HCT116 (cell line): Measurements from ENCODE around the gene RET. TPM values are rescaled to one million over a fixed set of nuclear protein-coding genes. Genes with fewer than 3 reads are reported as not detected.

Experiments used
- ATAC-seq: fragments of 200-7000 bp; cut with Tn5 transposase; 2 replicates; pipeline ENCODE4 v1.9.1; 2020; ENCODE audit warnings: mild to moderate bottlenecking, moderate library complexity
- BruUV-seq: library from RNA; stranded (reverse); fragments of 400-500 nt; replicated peaks from 2 replicates; lab custom pipeline; 2021; lab: Mats Ljungman, UMichigan
- CTCF ChIA-PET: fragments of 300-600 bp; sonication (Branson Sonifier 250); formaldehyde crosslinking; loops from one replicate; lab custom pipeline; 2021; ENCODE audit warnings: antibody characterized with exemption; lab: Charles Lee
- POLR2A ChIA-PET: fragments of 300-600, 350-600 bp; sonication (Branson Sonifier 250); formaldehyde crosslinking; loops from one replicate; lab custom pipeline; 2021; ENCODE audit warnings: antibody characterized with exemption; lab: Charles Lee
- RAD21 ChIA-PET, 2 experiments: fragments of 300-600 bp; sonication (Branson Sonifier 250); formaldehyde crosslinking; loops; one replicate each; lab custom pipeline; 2023; ENCODE audit warnings: low total read pairs in 2 of 2; ENCODE audit not compliant: uncharacterized antibody in 2 of 2, unreplicated experiment in 2 of 2, low non-redundant PET in 1 of 2; lab: Charles Lee
- DNase-seq: peaks from one replicate; pipeline ENCODE4 v3.0.0-alpha.2; 2010; ENCODE audit warnings: low read depth, low spot score
- H2AFZ ChIP-seq: fragments of 200-600 bp; shearing (Covaris generic), sonication (generic); 2 replicates; pipeline ENCODE4 v1.6.1; 2017; ENCODE audit warnings: low read depth, mixed run types, mixed read lengths, antibody characterized with exemption, low read length; ENCODE audit not compliant: poor library complexity, severe bottlenecking
- H3K27ac ChIP-seq: 2 replicates; pipeline ENCODE4 v1.5.1; 2012; ENCODE audit warnings: low read depth, low read length
- H3K27me3 ChIP-seq: fragments of 200-600 bp; sonication (generic); 2 replicates; pipeline ENCODE4 v1.6.1; 2016; ENCODE audit warnings: mixed run types, low read length, mixed read lengths; ENCODE audit not compliant: insufficient read depth
- H3K36me3 ChIP-seq, 2 experiments: fragments of 200-500 bp in 1 of 2; fragments of 200-600 bp in 1 of 2; sonication (Bioruptor generic) in 1 of 2; sonication (generic) in 1 of 2; 2 replicates each; pipeline versions ENCODE4 v1.5.1 to v1.6.1; 2014 to 2016; ENCODE audit warnings: low read length in 2 of 2, inconsistent platforms in 1 of 2, mixed read lengths in 1 of 2, mixed run types in 1 of 2; ENCODE audit not compliant: insufficient read depth in 2 of 2, control insufficient read depth in 1 of 2
- H3K4me1 ChIP-seq, 2 experiments: fragments of 200-600 bp in 1 of 2; sonication (generic) in 1 of 2; 2 replicates each; pipeline versions ENCODE4 v1.5.1 to v1.6.1; 2012 to 2017; ENCODE audit warnings: low read length in 2 of 2, inconsistent platforms in 1 of 2, mild to moderate bottlenecking in 1 of 2, mixed read lengths in 1 of 2, mixed run types in 1 of 2, moderate library complexity in 1 of 2; ENCODE audit not compliant: insufficient read depth in 2 of 2, control insufficient read depth in 1 of 2
- H3K4me2 ChIP-seq: fragments of 200-600 bp; sonication (generic); 2 replicates; pipeline ENCODE4 v1.6.1; 2017; ENCODE audit warnings: mixed run types, low read length, mixed read lengths
- H3K4me3 ChIP-seq, 2 experiments: fragments of 200-600 bp in 1 of 2; sonication (generic) in 1 of 2; replicated peaks in 1 of 2; 2 replicates each; pipeline ENCODE4 v1.5.1; 2011 to 2016; ENCODE audit warnings: low read length in 2 of 2, control low read depth in 1 of 2, low read depth in 1 of 2, mild to moderate bottlenecking in 1 of 2, mixed read lengths in 1 of 2, mixed run types in 1 of 2
- H3K79me2 ChIP-seq: fragments of 200-600 bp; sonication (generic); 2 replicates; pipeline ENCODE4 v1.6.1; 2017; ENCODE audit warnings: mild to moderate bottlenecking, mixed run types, low read length, moderate library complexity, mixed read lengths; ENCODE audit not compliant: insufficient read depth
- H3K9ac ChIP-seq: fragments of 200-600 bp; sonication (generic); 2 replicates; pipeline ENCODE4 v1.6.1; 2016; ENCODE audit warnings: low read length, mixed read lengths
- H3K9me2 ChIP-seq: fragments of 200-600 bp; sonication (generic), shearing (Covaris generic); 2 replicates; pipeline ENCODE4 v1.6.1; 2017; ENCODE audit warnings: mixed run types, mild to moderate bottlenecking, moderate library complexity; ENCODE audit not compliant: insufficient read depth
- H3K9me3 ChIP-seq, 2 experiments: fragments of 200-500 bp in 1 of 2; fragments of 200-600 bp in 1 of 2; sonication (Bioruptor generic) in 1 of 2; sonication (generic) in 1 of 2; 2 replicates each; pipeline ENCODE4 v1.6.1; 2014 to 2017; ENCODE audit warnings: low read length in 2 of 2, mixed read lengths in 2 of 2, inconsistent platforms in 1 of 2, low read depth in 1 of 2, mild to moderate bottlenecking in 1 of 2, mixed run types in 1 of 2, moderate library complexity in 1 of 2; ENCODE audit not compliant: control insufficient read depth in 1 of 2, insufficient read depth in 1 of 2
- H4K20me1 ChIP-seq: fragments of 200-600 bp; sonication (generic), shearing (Covaris generic); 2 replicates; pipeline ENCODE4 v1.6.1; 2017; ENCODE audit warnings: mixed run types, mild to moderate bottlenecking, moderate library complexity; ENCODE audit not compliant: insufficient read depth
- ATF3 ChIP-seq: IDR thresholded peaks from 2 replicates; pipeline ENCODE4 v1.6.1; 2012
- CBX3 ChIP-seq: IDR thresholded peaks from 2 replicates; pipeline ENCODE4 v1.6.1; 2012; ENCODE audit warnings: low read depth
- EGR1 ChIP-seq: IDR thresholded peaks from 2 replicates; pipeline ENCODE4 v1.6.1; 2012; ENCODE audit warnings: low read depth
- ELF1 ChIP-seq: IDR thresholded peaks from 2 replicates; pipeline ENCODE4 v1.6.1; 2012; ENCODE audit warnings: low read depth, borderline replicate concordance
- EZH2 ChIP-seq: fragments of 200-600 bp; sonication (generic); IDR thresholded peaks from 2 replicates; pipeline ENCODE4 v1.6.1; 2017; ENCODE audit warnings: antibody characterized with exemption, mixed run types
- EZH2phosphoT487 ChIP-seq: fragments of 200-600 bp; IDR thresholded peaks from 2 replicates; pipeline ENCODE4 v1.6.1; 2018; ENCODE audit warnings: antibody characterized with exemption, borderline replicate concordance
- JUND ChIP-seq: IDR thresholded peaks from 2 replicates; pipeline ENCODE4 v1.6.1; 2012
- SIN3A ChIP-seq: IDR thresholded peaks from 2 replicates; pipeline ENCODE4 v1.6.1; 2012; ENCODE audit warnings: low read depth
- SP1 ChIP-seq: IDR thresholded peaks from 2 replicates; pipeline ENCODE4 v1.6.1; 2012; ENCODE audit warnings: low read depth
- ZFX ChIP-seq: fragments of 450-650 bp; IDR thresholded peaks from 2 replicates; pipeline ENCODE4 v1.6.1; 2017
- intact Hi-C: fragments of 100-400 bp; cut with micrococcal nuclease; formaldehyde crosslinking; loops from 2 replicates; pipeline ENCODE4 v1.10.0; 2022
- total RNA-seq: library from RNA; stranded (reverse); gene quantifications from one replicate; pipeline ENCODE4 v1.2.1, GENCODE V29; 2021; ENCODE audit not compliant: unreplicated experiment
- TF ChIP-seq, protein P1 (sequence below): IDR thresholded peaks from 2 replicates; pipeline ENCODE4 v1.6.1; 2012; ENCODE audit warnings: low read depth
- TF ChIP-seq, protein P2 (sequence below): IDR thresholded peaks from 2 replicates; pipeline ENCODE4 v1.6.1; 2012
- TF ChIP-seq, protein P3 (sequence below), 3 experiments: fragments of 200-600 bp in 1 of 3; sonication (generic) in 1 of 3; IDR thresholded peaks in 2 of 3; conservative IDR thresholded peaks in 1 of 3; 2 replicates each; pipeline ENCODE4 v1.5.1; 2012 to 2017; ENCODE audit warnings: low read depth in 2 of 3, low read length in 2 of 3, antibody characterized with exemption in 1 of 3, borderline replicate concordance in 1 of 3, control low read depth in 1 of 3, mild to moderate bottlenecking in 1 of 3, mixed read lengths in 1 of 3, mixed run types in 1 of 3, moderate library complexity in 1 of 3; ENCODE audit not compliant: insufficient read depth in 1 of 3

RET gene
- total RNA-seq, 1 experiment from 2014 or later = 5.9 TPM

- Histone ChIP-seq H3K4me3 (no peak overlapping the region), H3K36me3 (no peaks in the 10 kb centered on the region), H2AFZ (no peak overlapping the region), H3K9me3 (no peaks in the 10 kb centered on the region), H3K27ac (no peak overlapping the region), H3K4me2 (no peak overlapping the region), H3K9ac (no peak overlapping the region), H3K79me2 (no peaks in the 10 kb centered on the region), H3K9me2 (no peaks in the 10 kb centered on the region), H3K27me3 (no peaks in the 10 kb centered on the region), H3K4me1 (peaks cover 10 to 14% of the 10 kb centered on the region in 2 experiments), H4K20me1 (no peaks in the 10 kb centered on the region)
- intact Hi-C loops = no loop called here
- no peak for ATAC-seq
- POLR2A ChIA-PET = no interaction called here
- BruUV-seq = no TSS peak
- RAD21 ChIA-PET = no interaction called here
- TF ChIP-seq JUND (no peak), ELF1 (no peak), EZH2phosphoT487 (no peak), ZFX (no peak), EZH2 (no peak), SP1 (no peak), ATF3 (no peak), EGR1 (no peak), CBX3 (no peak), SIN3A (no peak)
- TF ChIP-seq, protein P1, sequence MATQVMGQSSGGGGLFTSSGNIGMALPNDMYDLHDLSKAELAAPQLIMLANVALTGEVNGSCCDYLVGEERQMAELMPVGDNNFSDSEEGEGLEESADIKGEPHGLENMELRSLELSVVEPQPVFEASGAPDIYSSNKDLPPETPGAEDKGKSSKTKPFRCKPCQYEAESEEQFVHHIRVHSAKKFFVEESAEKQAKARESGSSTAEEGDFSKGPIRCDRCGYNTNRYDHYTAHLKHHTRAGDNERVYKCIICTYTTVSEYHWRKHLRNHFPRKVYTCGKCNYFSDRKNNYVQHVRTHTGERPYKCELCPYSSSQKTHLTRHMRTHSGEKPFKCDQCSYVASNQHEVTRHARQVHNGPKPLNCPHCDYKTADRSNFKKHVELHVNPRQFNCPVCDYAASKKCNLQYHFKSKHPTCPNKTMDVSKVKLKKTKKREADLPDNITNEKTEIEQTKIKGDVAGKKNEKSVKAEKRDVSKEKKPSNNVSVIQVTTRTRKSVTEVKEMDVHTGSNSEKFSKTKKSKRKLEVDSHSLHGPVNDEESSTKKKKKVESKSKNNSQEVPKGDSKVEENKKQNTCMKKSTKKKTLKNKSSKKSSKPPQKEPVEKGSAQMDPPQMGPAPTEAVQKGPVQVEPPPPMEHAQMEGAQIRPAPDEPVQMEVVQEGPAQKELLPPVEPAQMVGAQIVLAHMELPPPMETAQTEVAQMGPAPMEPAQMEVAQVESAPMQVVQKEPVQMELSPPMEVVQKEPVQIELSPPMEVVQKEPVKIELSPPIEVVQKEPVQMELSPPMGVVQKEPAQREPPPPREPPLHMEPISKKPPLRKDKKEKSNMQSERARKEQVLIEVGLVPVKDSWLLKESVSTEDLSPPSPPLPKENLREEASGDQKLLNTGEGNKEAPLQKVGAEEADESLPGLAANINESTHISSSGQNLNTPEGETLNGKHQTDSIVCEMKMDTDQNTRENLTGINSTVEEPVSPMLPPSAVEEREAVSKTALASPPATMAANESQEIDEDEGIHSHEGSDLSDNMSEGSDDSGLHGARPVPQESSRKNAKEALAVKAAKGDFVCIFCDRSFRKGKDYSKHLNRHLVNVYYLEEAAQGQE = no peak
- TF ChIP-seq, protein P2, sequence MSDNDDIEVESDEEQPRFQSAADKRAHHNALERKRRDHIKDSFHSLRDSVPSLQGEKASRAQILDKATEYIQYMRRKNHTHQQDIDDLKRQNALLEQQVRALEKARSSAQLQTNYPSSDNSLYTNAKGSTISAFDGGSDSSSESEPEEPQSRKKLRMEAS = no peak
- TF ChIP-seq, protein P3, sequence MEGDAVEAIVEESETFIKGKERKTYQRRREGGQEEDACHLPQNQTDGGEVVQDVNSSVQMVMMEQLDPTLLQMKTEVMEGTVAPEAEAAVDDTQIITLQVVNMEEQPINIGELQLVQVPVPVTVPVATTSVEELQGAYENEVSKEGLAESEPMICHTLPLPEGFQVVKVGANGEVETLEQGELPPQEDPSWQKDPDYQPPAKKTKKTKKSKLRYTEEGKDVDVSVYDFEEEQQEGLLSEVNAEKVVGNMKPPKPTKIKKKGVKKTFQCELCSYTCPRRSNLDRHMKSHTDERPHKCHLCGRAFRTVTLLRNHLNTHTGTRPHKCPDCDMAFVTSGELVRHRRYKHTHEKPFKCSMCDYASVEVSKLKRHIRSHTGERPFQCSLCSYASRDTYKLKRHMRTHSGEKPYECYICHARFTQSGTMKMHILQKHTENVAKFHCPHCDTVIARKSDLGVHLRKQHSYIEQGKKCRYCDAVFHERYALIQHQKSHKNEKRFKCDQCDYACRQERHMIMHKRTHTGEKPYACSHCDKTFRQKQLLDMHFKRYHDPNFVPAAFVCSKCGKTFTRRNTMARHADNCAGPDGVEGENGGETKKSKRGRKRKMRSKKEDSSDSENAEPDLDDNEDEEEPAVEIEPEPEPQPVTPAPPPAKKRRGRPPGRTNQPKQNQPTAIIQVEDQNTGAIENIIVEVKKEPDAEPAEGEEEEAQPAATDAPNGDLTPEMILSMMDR (IDR thresholded peaks at IDR 0.05 in 2 of 3, conservative IDR thresholded peaks at IDR 0.05 in 1 of 3; ENCODE audit: borderline replicate concordance in 1 of 3, insufficient read depth in 1 of 3, low read depth in 2 of 3, low read length in 2 of 3) = no peak
- CTCF ChIA-PET = no interaction called here
- no peak for DNase-seq
Measured at GRCh38 chr10:43127442-43127841, 50.6 kb downstream of the RET start.
